Measurements from ENCODE around the gene SBK3.

SBK3 gene

GRCh38 chr19:55554302-55554701 is 9.0 kb upstream of the SBK3 start:
- no peak overlapping the region for H3K23ac ChIP-seq (ENCODE audit: low read length in 2 of 2)
- H3K9me3 ChIP-seq (ENCODE audit: control insufficient read depth, low read length): no peaks in the 10 kb centered on the region
- no peak overlapping the region for H3K27ac ChIP-seq (ENCODE audit: low read length, poor library complexity, severe bottlenecking)
- H3K4me1 ChIP-seq (ENCODE audit: control insufficient read depth, insufficient read depth, low read depth, low read length): peaks cover 18% of the 10 kb centered on the region
- no peak overlapping the region for H4K91ac ChIP-seq (ENCODE audit: low read length)
- peak overlapping the region; percentile 35 for H2AK5ac ChIP-seq (ENCODE audit: low read length, severe bottlenecking)
- no peak overlapping the region for H2BK12ac ChIP-seq (ENCODE audit: low read length in 2 of 2)
- H3K18ac ChIP-seq (ENCODE audit: low read depth in 1 of 2, low read length in 2 of 2): no peak overlapping the region
- H3K4me3 ChIP-seq (ENCODE audit: insufficient read depth in 1 of 2, low read depth in 1 of 2, low read length in 2 of 2): no peak overlapping the region
- H3K4ac ChIP-seq (ENCODE audit: low read depth in 1 of 2, low read length in 2 of 2): no peak overlapping the region
- H3K36me3 ChIP-seq (ENCODE audit: control insufficient read depth in 1 of 2, insufficient read depth in 2 of 2, low read depth in 1 of 2, low read length in 2 of 2): no peaks in the 10 kb centered on the region
- H2BK120ac ChIP-seq (ENCODE audit: low read depth, low read length): no peak overlapping the region
- 92% methylated on average over 9 of the region's 9 CpGs for WGBS
- no peaks in the 10 kb centered on the region for H3K79me1 ChIP-seq (replicated peaks; ENCODE audit: low read length, poor library complexity, severe bottlenecking)
- H3K27me3 ChIP-seq (ENCODE audit: control insufficient read depth in 1 of 2, insufficient read depth in 1 of 2, low read length in 2 of 2): peaks cover 0 to 12% of the 10 kb centered on the region in 2 experiments
- no peak overlapping the region for H2BK15ac ChIP-seq (ENCODE audit: low read depth, poor library complexity, severe bottlenecking)
- no peak overlapping the region for H3K14ac ChIP-seq (ENCODE audit: low read length in 2 of 2)
- H2BK5ac ChIP-seq (ENCODE audit: low read depth, low read length, poor library complexity, severe bottlenecking): no peak overlapping the region
- no peak overlapping the region for H3K4me2 ChIP-seq (ENCODE audit: low read length, poor library complexity, severe bottlenecking)
- no peak for DNase-seq
- no peak overlapping the region for H3K9ac ChIP-seq (ENCODE audit: low read length)
- no peak overlapping the region for H4K8ac ChIP-seq (ENCODE audit: low read length)
- H2AFZ ChIP-seq (ENCODE audit: low read depth, low read length): no peak overlapping the region

DNA sequence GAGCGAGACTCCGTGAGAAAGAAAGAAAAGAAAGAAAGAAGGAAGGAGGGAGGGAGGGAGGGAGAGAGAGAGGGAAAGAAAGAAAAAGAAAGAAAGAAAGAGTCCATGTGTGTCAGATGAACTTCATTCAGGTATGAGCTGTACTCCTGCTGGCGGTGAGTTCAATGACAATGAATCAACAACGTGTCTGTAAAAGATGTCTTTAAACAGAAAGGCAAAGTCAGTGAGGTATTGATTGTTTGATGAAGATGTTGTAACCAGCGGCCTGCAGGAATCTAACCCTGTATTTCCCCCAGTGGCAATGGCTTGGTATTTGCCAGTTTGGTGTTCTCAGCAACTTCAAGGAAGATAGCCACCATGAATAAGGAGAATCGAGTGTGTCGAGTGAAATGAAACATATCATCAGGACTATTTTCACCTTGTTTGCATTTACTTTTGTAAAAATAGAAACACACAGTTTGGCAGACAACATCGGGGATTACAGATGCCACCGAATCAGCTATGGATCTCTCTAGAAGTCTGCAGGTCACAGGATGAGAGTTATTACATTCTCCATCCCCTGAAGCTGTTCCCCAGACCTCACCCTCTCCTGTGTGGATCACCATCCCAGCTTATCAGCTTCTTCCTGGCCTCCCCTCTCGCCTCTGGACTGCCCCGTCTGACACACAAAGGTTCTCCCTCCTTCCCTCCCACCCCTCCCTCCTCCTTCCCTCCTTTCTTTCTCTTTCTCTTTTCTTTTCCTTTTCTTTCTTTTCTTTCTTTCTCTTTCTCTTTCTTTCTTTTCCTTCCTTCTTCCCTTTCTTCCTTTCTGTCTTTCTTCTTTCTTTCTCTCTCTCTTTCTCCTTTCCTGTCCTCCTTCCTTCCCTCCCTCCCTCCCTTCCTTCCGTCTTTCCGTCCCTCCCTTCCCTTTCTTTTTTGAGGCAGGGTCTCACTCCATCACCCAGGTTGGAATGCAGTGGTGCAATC is 8.2 kb upstream of the SBK3 start:
- no peak overlapping the region for H3K18ac ChIP-seq (ENCODE audit: low read depth in 1 of 2, low read length in 2 of 2)
- H2BK5ac ChIP-seq (ENCODE audit: low read depth, low read length, poor library complexity, severe bottlenecking): no peak overlapping the region
- H4K8ac ChIP-seq (ENCODE audit: low read length): no peak overlapping the region
- H3K14ac ChIP-seq (ENCODE audit: low read length in 2 of 2): no peak overlapping the region
- H2AK5ac ChIP-seq (ENCODE audit: low read length, severe bottlenecking): no peak overlapping the region
- H3K9ac ChIP-seq (ENCODE audit: low read length): no peak overlapping the region
- no peaks in the 10 kb centered on the region for H3K79me1 ChIP-seq (replicated peaks; ENCODE audit: low read length, poor library complexity, severe bottlenecking)
- H3K4me2 ChIP-seq (ENCODE audit: low read length, poor library complexity, severe bottlenecking): no peak overlapping the region
- H3K9me3 ChIP-seq (ENCODE audit: control insufficient read depth, low read length): no peaks in the 10 kb centered on the region
- H3K23ac ChIP-seq (ENCODE audit: low read length in 2 of 2): no peak overlapping the region
- no peak overlapping the region for H2BK120ac ChIP-seq (ENCODE audit: low read depth, low read length)
- 67% methylated on average over 12 of the region's 13 CpGs for WGBS
- H3K27ac ChIP-seq (ENCODE audit: low read length, poor library complexity, severe bottlenecking): peak overlapping the region; percentile 55
- H2AFZ ChIP-seq (ENCODE audit: low read depth, low read length): no peak overlapping the region
- no peaks in the 10 kb centered on the region for H3K36me3 ChIP-seq (ENCODE audit: control insufficient read depth in 1 of 2, insufficient read depth in 2 of 2, low read depth in 1 of 2, low read length in 2 of 2)
- H4K91ac ChIP-seq (ENCODE audit: low read length): no peak overlapping the region
- no peak overlapping the region for H2BK15ac ChIP-seq (ENCODE audit: low read depth, poor library complexity, severe bottlenecking)
- H2BK12ac ChIP-seq (ENCODE audit: low read length in 2 of 2): no peak overlapping the region
- H3K4me3 ChIP-seq (ENCODE audit: insufficient read depth in 1 of 2, low read depth in 1 of 2, low read length in 2 of 2): no peak overlapping the region
- peaks cover 20% of the 10 kb centered on the region for H3K4me1 ChIP-seq (ENCODE audit: control insufficient read depth, insufficient read depth, low read depth, low read length)
- no peak overlapping the region for H3K4ac ChIP-seq (ENCODE audit: low read depth in 1 of 2, low read length in 2 of 2)
- peak; percentile 9 for DNase-seq
- peaks cover 0 to 12% of the 10 kb centered on the region in 2 experiments for H3K27me3 ChIP-seq (ENCODE audit: control insufficient read depth in 1 of 2, insufficient read depth in 1 of 2, low read length in 2 of 2)

- H3K4ac ChIP-seq (ENCODE audit: low read depth in 1 of 2, low read length in 2 of 2): no peak overlapping the region
- no peak overlapping the region for H3K14ac ChIP-seq (ENCODE audit: low read length in 2 of 2)
- H3K27me3 ChIP-seq (ENCODE audit: control insufficient read depth in 1 of 2, insufficient read depth in 1 of 2, low read length in 2 of 2): peaks cover 0 to 8% of the 10 kb centered on the region in 2 experiments
Measured at GRCh38 chr19:55552620-55553019, 7.3 kb upstream of the SBK3 start.

GRCh38 chr19:55552206-55552605 is 6.9 kb upstream of the SBK3 start:
- no peak overlapping the region for H3K18ac ChIP-seq (ENCODE audit: low read depth in 1 of 2, low read length in 2 of 2)
- H4K91ac ChIP-seq (ENCODE audit: low read length): no peak overlapping the region
- WGBS: 35% methylated on average over 3 of the region's 5 CpGs
- peaks cover 0 to 6% of the 10 kb centered on the region in 2 experiments for H3K27me3 ChIP-seq (ENCODE audit: control insufficient read depth in 1 of 2, insufficient read depth in 1 of 2, low read length in 2 of 2)
- H3K36me3 ChIP-seq (ENCODE audit: control insufficient read depth in 1 of 2, insufficient read depth in 2 of 2, low read depth in 1 of 2, low read length in 2 of 2): no peaks in the 10 kb centered on the region
- no peak overlapping the region for H2BK120ac ChIP-seq (ENCODE audit: low read depth, low read length)
- no peaks in the 10 kb centered on the region for H3K79me1 ChIP-seq (replicated peaks; ENCODE audit: low read length, poor library complexity, severe bottlenecking)
- DNase-seq: peak; percentile 6
- H3K9me3 ChIP-seq (ENCODE audit: control insufficient read depth, low read length): no peaks in the 10 kb centered on the region
- H2AFZ ChIP-seq (ENCODE audit: low read depth, low read length): no peak overlapping the region
- H3K4me3 ChIP-seq (ENCODE audit: insufficient read depth in 1 of 2, low read depth in 1 of 2, low read length in 2 of 2): no peak overlapping the region
- no peak overlapping the region for H3K23ac ChIP-seq (ENCODE audit: low read length in 2 of 2)
- H3K27ac ChIP-seq (ENCODE audit: low read length, poor library complexity, severe bottlenecking): peak overlapping the region; percentile 67
- no peak overlapping the region for H2BK5ac ChIP-seq (ENCODE audit: low read depth, low read length, poor library complexity, severe bottlenecking)
- no peak overlapping the region for H3K4ac ChIP-seq (ENCODE audit: low read depth in 1 of 2, low read length in 2 of 2)
- H3K9ac ChIP-seq (ENCODE audit: low read length): no peak overlapping the region
- H2BK15ac ChIP-seq (ENCODE audit: low read depth, poor library complexity, severe bottlenecking): no peak overlapping the region
- H3K4me1 ChIP-seq (ENCODE audit: control insufficient read depth, insufficient read depth, low read depth, low read length): peaks cover 25% of the 10 kb centered on the region
- H4K8ac ChIP-seq (ENCODE audit: low read length): no peak overlapping the region
- no peak overlapping the region for H2BK12ac ChIP-seq (ENCODE audit: low read length in 2 of 2)
- H2AK5ac ChIP-seq (ENCODE audit: low read length, severe bottlenecking): no peak overlapping the region
- H3K14ac ChIP-seq (ENCODE audit: low read length in 2 of 2): no peak overlapping the region
- H3K4me2 ChIP-seq (ENCODE audit: low read length, poor library complexity, severe bottlenecking): no peak overlapping the region

More at GRCh38 chr19:55552620-55553019, 7.3 kb upstream of the SBK3 start:
- Histone ChIP-seq H4K8ac (ENCODE audit: low read length) (no peak overlapping the region), H3K4me1 (ENCODE audit: control insufficient read depth, insufficient read depth, low read depth, low read length) (peaks cover 21% of the 10 kb centered on the region), H3K36me3 (ENCODE audit: control insufficient read depth in 1 of 2, insufficient read depth in 2 of 2, low read depth in 1 of 2, low read length in 2 of 2) (no peaks in the 10 kb centered on the region), H3K79me1 (replicated peaks; ENCODE audit: low read length, poor library complexity, severe bottlenecking) (no peaks in the 10 kb centered on the region), H3K4me2 (ENCODE audit: low read length, poor library complexity, severe bottlenecking) (peak overlapping the region; percentile 19), H3K27ac (ENCODE audit: low read length, poor library complexity, severe bottlenecking) (peak overlapping the region; percentile 67), H3K18ac (ENCODE audit: low read depth in 1 of 2, low read length in 2 of 2) (no peak overlapping the region), H2BK12ac (ENCODE audit: low read length in 2 of 2) (no peak overlapping the region), H4K91ac (ENCODE audit: low read length) (no peak overlapping the region), H3K4me3 (ENCODE audit: insufficient read depth in 1 of 2, low read depth in 1 of 2, low read length in 2 of 2) (no peak overlapping the region), H2BK15ac (ENCODE audit: low read depth, poor library complexity, severe bottlenecking) (no peak overlapping the region), H2AFZ (ENCODE audit: low read depth, low read length) (no peak overlapping the region), H2AK5ac (ENCODE audit: low read length, severe bottlenecking) (no peak overlapping the region), H3K23ac (ENCODE audit: low read length in 2 of 2) (no peak overlapping the region), H2BK5ac (ENCODE audit: low read depth, low read length, poor library complexity, severe bottlenecking) (no peak overlapping the region), H3K9me3 (ENCODE audit: control insufficient read depth, low read length) (no peaks in the 10 kb centered on the region), H3K9ac (ENCODE audit: low read length) (no peak overlapping the region), H2BK120ac (ENCODE audit: low read depth, low read length) (no peak overlapping the region)
- peak; percentile 72 for DNase-seq
- 40% methylated on average over 13 of the region's 13 CpGs for WGBS
